Fibroblast of skin of left biceps (primary cell): ENCODE data around the gene DDX1.

Experiments
- DNase-seq, 2 experiments: peaks; one replicate each; pipeline ENCODE4 v3.0.0-alpha.2; 2013; ENCODE audit warnings: low read depth in 2 of 2

DDX1 gene

DNA sequence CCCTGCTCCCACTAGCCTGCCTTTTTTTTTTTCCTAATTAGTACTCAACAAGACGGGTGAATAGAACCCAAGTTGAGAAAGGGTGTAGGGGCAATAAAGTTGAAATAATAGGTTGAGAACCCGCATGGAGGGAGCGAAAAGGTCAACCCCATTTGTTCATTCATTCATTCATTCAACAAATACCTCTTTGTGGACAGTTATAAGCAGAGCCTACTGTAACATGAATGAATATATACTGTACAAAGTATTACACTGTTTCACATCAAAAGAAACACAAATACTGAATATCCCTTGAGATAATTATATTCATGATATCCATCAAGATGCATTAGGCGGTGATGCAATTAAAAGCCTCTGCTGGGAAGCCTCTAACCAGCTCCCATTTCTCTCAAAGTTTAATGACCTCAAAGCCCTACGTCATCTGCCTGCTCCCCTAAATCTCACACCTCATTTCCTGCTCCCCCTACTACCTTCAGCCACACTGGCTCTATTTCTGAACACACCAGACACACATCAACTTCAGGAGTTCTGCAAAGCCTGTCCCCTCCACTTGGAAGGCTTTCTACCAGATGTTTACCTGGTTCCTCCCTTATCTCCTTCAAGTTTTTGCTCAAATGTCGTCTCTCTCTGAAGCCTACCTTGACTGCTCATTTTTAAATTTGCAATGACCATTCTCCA, 29.2 kb upstream of the DDX1 start:
- DNase-seq = no peak

DNA sequence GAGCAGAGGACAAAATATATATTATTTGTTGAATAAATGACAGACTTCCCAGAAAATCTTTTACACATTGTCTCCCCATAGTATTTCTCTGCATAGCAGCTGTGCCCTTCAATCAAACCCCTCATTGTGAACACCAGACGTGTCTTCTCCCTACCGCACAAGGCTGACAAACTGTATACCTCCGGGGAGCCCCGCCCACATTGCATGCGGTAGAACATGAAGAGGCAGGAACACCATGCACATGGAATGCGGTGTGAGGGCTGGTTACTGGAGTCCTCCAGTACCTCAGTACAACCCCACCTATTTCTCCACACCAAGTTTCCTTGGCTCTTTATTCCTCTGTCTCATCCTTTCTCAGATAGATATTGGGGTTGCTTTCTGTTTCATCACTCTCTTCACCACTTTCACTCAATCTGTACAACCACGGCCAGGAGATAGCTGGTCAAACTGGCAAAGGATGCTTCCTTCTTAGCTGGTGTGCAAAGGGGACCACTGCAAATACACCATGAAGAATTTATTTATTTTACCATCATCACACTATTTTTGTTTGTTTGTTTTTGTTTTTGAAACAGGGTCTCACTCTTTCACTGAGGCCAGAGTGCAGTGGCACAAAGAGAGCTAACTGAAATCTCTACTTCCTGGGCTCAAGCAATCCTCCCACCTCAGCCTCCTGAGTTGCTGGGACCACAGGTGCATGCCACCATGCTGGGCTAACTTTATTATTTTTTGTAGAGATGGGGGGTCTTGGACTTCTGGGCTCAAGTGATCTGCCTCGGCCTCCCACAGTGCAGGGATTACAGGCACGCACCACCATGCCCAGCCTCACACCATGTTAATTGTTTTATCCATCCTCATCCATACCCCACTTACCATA, 28.2 kb upstream of the DDX1 start:
- no peak for DNase-seq

DNA sequence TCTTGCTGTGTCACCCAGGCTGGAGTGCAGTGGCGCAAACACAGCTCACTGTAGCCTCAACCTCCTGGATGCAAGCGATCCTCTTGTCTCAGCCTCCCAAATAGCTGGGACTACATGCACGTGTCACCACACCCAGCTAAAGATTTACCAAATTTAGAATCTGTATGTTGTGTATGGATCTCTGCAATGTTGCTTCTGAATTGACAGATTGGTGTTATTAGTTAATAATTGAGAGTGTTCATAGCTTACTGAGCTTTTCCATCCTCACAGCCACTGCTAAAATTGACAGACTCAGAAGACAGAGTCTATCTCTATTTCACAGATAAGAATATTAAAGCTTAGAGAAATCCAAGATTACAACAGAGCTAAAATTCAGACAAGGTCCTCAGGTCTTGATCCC, 26.3 kb upstream of the DDX1 start:
- DNase-seq = no peak

- no peak for DNase-seq
Measured at GRCh38 chr2:15565994-15566671, 25.5 kb upstream of the DDX1 start.

DNA sequence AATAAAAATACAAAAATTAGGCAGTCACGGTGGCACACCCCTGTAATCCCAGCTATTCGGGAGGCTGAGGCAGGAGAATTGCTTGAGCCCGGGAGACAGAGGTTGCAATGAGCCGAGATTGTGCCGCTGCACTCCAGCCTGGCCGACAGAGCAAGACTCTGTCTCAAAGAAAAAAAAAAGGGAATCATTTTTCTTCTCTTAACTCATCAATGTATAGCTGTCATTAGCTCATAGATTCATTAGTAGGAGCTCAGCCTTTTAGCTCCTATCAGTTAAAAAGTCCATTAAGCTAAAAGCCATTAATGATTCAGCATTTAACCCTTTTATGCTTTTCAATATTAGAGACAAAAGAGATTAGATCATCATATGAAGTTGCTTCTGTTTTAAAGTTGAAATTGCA, 24.8 kb upstream of the DDX1 start:
- no peak for DNase-seq

GRCh38 chr2:15568874-15569273, 22.8 kb upstream of the DDX1 start:
- no peak for DNase-seq

GRCh38 chr2:15570104-15570503, 21.6 kb upstream of the DDX1 start:
- DNase-seq = no peak

DNA sequence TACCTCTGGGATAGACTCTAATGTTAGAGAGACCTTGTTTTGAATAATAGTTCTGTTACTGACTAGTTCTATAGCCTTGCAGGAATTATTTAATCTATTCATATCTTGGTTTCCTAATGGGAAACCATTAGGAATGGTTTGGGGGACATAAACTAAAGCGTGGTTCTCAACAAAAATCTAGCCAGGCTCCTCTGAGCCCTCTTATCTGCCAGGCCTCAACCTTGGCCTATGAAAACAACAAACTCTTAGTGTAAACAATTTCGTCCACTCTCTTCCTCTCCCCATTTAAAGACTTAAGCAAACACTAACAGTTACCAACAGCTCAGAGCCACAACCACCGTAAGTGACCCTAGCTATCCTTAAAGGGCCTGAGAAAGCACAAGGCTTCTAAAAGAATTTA, 19.9 kb upstream of the DDX1 start:
- DNase-seq = no peak

- DNase-seq = peak; percentile 31 to 48
Measured at GRCh38 chr2:15577071-15577735, 14.5 kb upstream of the DDX1 start.

DNA sequence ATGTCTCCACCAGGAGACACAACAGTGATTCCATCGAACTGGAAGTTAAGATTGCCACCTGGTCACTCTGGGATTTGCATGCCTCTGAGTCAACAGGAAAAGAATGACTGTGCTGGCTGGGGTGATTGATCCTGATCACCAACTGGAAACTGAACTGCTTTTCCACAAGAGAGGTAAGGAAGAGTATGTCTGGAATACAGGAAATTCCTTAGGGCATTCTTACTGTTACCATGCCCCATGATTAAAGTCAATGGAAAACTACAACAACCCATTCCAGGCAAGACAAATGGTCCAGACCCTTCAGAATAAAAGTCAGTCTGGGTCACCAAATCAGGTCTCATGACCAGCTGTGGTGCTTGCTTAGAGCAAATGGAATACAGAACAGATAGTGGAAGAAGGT, 12.0 kb upstream of the DDX1 start:
- no peak for DNase-seq

DNA sequence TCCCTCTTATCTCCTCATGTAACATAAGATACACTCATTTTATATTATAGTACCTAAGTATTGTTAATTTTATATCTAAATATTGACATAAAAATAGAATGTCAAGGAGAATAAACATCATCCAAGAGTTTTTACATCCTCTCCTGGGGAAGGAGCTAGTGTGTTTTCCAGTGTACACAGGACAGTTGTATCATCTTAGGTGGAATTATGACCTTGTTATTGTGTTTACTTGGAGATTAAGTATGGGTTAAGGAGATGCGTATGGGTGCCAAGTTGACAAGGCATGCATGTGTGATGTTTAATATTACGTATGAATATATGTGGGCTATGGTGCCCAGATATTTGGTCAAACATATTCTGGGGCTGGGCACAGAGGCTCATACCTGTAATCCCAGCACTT, 11.2 kb upstream of the DDX1 start:
- no peak for DNase-seq

DNA sequence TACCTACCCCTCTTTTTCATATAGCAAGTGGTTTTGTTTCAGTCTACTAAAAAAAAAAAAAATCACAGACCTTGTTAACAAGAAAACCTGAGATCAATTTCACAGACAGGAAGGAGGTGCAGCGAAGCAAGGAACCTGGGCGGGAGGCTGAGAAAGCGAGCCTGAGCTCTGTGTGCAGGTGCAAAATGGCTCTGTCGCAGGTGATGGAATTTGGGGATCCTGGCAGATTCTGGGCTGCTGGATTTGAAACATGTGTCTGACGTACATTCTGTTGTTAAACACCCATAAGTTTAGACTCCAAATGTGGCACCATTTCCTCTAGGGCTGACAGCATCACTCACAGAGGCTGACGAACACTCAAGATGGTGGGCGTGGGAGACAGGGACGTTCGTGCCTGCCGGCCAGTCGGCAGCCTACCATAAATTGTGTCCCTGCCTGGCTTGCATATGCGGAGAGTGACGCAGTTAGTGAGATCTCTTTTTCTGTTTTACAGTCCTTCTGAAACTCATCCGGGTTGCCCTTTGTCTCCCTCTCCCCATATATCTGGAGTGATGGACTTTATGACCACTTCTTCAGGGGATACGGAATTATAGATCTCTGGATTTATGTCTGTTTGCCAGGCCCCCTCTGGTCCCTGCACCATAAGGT, 8.8 kb upstream of the DDX1 start:
- DNase-seq = no peak

- DNase-seq = no peak
Measured at GRCh38 chr2:15583826-15584225, 7.8 kb upstream of the DDX1 start.

GRCh38 chr2:15584316-15584715, 7.4 kb upstream of the DDX1 start:
- DNase-seq = no peak

DNA sequence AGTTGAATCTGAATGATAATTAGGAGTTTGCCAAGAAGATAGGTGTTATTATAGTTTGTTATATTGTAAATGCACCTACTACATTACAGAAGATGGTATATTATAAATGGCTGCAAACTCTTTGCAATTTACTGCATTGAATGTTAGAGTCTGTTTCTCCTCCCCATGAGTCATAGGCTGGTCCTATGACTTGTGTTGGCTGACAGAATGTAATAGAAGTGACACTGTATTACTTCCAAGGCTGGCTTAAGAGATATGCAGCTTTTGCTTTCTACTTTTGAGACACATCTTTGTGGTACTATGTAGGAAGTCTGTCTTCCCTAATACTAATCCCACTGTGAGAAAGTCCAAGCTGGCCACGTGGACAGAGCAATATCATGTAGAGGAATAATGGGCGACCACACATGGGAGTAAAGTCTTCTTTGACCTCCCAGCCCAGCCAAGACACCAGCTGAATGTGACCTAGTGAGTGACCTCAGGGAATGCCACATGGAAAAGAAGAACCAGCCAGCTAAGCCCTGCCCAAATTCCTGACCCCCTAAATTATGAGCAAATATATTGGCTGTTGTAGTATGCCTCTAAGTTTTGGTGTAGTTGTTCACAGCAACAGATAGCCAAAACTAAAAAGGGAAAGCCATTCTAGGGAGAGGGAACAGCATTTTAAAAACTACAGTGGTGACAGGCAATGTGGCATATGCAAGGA, 6.8 kb upstream of the DDX1 start:
- no peak for DNase-seq

GRCh38 chr2:15588329-15588919, 3.2 kb upstream of the DDX1 start:
- peak; percentile 17 to 20 for DNase-seq

- DNase-seq = no peak
Measured at GRCh38 chr2:15591373-15591691, 336 bp upstream of the DDX1 start.

GRCh38 chr2:15593327-15593705, 1.6 kb downstream of the DDX1 start:
- DNase-seq = no peak

DNA sequence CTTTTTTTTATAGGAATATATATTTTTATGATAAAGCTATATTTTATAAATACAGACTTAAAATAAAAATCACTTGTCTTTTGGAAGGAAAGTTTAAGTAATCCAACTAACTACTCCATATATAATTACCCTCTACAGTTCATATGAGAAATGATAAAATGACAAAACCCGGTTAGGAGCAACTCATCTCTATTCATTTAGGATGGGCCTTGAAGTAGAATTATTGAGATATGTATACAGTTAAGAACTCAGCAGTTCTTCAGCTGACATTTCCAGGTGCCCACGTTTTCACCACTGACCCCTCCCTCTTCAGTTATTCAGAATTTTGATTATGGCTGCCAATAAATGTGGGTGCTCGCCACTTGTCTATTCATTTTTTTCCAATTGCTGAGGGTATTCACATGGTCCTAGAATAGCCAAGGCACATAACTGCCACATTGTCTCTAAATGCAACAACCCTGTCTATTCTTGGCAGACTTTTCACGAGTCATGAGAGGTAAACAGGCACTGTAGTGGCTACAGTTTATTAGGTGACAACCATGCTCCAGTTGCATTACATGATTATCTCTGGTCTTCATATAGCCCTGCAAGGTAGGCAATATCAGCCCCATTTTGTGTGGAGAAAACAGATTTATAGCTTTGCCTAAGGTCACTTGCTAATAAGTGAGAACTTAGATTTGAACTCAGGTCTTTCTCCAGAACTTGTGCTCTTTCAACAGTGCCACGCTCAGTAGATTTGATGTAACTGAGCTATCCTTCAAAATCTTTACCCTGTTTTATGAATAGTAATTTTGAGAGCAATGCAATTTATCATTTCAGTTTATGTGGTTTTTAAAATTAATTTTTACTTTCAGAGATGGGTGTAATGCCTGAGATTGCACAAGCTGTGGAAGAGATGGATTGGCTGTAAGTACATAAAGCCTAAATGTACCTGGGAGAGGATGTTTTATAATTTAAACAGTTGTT, 2.9 kb downstream of the DDX1 start:
- DNase-seq = no peak
